Mesothelial cell of epicardium (in vitro differentiated cells): Measurements from ENCODE around the gene PRIMPOL. TPM values are rescaled to one million over a fixed set of nuclear protein-coding genes. Genes with fewer than 3 reads are reported as not detected.
"Not testable (repeated sequence)": the region's sequence is repeated elsewhere in the genome, so short reads cannot be mapped to it uniquely, and the experiment has no call there.

Experiments used
- DNase-seq, 2 experiments: peaks; one replicate each; pipeline ENCODE4 v3.0.0; 2021; ENCODE audit warnings: low spot score in 2 of 2; ENCODE audit not compliant: unreplicated experiment in 2 of 2
- H3K27ac Mint-ChIP-seq: 2 replicates; pipeline ENCODE4 v1.8.0; 2021; ENCODE audit warnings: mixed read lengths
- H3K27me3 Mint-ChIP-seq: 2 replicates; pipeline ENCODE4 v1.8.0; 2021; ENCODE audit warnings: low read depth, mixed read lengths
- H3K36me3 Mint-ChIP-seq: 2 replicates; pipeline ENCODE4 v1.8.0; 2021; ENCODE audit warnings: mixed read lengths
- H3K4me1 Mint-ChIP-seq: 2 replicates; pipeline ENCODE4 v1.8.0; 2021; ENCODE audit warnings: mixed read lengths
- H3K4me3 Mint-ChIP-seq: 2 replicates; pipeline ENCODE4 v1.8.0; 2021; ENCODE audit warnings: mild to moderate bottlenecking, moderate library complexity, mixed read lengths
- H3K9me3 Mint-ChIP-seq: 2 replicates; pipeline ENCODE4 v1.8.0; 2021; ENCODE audit warnings: mixed read lengths
- total RNA-seq: library from RNA; stranded (reverse); gene quantifications from 3 replicates; pipeline ENCODE4 v1.2.1, GENCODE V29; 2021
- TF ChIP-seq, protein P1 (sequence below): fragments of 200-600 bp; sonication (generic); IDR thresholded peaks from one replicate; pipeline ENCODE4 v1.5.0; 2021; ENCODE audit warnings: antibody characterized with exemption; ENCODE audit not compliant: unreplicated experiment

Gene PRIMPOL, protein sequence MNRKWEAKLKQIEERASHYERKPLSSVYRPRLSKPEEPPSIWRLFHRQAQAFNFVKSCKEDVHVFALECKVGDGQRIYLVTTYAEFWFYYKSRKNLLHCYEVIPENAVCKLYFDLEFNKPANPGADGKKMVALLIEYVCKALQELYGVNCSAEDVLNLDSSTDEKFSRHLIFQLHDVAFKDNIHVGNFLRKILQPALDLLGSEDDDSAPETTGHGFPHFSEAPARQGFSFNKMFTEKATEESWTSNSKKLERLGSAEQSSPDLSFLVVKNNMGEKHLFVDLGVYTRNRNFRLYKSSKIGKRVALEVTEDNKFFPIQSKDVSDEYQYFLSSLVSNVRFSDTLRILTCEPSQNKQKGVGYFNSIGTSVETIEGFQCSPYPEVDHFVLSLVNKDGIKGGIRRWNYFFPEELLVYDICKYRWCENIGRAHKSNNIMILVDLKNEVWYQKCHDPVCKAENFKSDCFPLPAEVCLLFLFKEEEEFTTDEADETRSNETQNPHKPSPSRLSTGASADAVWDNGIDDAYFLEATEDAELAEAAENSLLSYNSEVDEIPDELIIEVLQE
- total RNA-seq, result 20.7 to 22.3 TPM (median 20.9 TPM) in 3 replicates

DNA sequence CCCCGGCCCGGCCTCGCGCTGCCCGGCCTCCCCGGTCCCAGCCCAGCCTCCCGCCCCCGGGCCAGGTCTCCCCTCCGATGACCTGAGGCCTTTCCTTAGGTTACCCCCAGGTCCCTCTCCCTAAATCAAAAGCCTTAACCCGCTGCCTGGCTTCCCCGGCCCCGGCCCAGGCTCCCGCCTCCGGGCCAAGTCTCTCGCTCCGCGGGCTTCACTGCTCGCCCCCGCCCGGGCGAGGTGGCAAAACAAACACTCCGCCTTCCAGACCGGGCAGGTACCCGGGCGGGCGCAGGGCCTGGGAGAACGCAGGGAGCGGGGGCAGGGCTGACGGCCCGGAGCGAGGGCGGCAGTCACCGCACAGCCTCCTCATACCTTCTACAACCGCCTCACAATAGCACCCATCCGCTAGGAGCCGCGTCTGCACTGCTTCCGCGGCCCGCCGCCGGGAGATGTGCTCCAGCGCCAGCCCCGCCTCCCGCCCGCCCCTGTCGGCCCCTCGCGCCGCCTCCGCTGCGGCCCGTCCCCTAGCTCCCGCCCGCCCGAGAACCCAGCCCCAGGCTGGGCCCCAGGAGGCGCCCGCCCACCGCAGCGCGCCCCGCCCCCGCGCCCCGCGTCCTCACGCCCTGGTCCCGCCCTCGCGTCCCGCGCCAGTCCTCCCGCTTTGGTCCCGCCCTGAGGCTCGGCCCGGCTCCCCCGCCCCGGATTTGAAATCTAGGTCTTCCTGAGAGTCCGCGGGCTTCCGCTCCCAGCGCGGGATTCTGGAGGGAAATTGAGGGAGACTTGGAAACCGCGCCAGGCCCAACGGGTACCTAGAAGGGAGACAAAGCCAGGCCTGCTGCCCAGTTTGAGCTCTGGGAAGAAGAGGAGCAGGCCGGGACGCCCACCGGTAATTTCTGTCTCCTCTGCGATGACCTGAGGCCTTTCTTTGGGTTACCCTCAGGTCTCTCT is at the start of gene PRIMPOL, which contains the start of gene CASP3:
Gene PRIMPOL, plus strand, starts transcription at position 713 of the 945 bp plus-strand sequence. CDS start 7,403 bp downstream, outside the sequence.
Gene CASP3, minus strand, starts transcription at position 422 of the 945 bp plus-strand sequence. CDS start 10,994 bp downstream, outside the sequence.
- Mint-ChIP-seq H3K4me1 (peaks cover 38% of the 10 kb centered on the region), H3K4me3 (peak within 1 kb of the TSS; percentile 91), H3K27ac (peak within 1 kb of the TSS; percentile 94), H3K9me3 (no peaks in the 10 kb centered on the region), H3K27me3 (no peaks in the 10 kb centered on the region), H3K36me3 (peaks cover 3% of the 10 kb centered on the region)
- TF ChIP-seq, protein P1, sequence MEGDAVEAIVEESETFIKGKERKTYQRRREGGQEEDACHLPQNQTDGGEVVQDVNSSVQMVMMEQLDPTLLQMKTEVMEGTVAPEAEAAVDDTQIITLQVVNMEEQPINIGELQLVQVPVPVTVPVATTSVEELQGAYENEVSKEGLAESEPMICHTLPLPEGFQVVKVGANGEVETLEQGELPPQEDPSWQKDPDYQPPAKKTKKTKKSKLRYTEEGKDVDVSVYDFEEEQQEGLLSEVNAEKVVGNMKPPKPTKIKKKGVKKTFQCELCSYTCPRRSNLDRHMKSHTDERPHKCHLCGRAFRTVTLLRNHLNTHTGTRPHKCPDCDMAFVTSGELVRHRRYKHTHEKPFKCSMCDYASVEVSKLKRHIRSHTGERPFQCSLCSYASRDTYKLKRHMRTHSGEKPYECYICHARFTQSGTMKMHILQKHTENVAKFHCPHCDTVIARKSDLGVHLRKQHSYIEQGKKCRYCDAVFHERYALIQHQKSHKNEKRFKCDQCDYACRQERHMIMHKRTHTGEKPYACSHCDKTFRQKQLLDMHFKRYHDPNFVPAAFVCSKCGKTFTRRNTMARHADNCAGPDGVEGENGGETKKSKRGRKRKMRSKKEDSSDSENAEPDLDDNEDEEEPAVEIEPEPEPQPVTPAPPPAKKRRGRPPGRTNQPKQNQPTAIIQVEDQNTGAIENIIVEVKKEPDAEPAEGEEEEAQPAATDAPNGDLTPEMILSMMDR, result no peak
- DNase-seq, result peak; percentile 94 to 96

DNA sequence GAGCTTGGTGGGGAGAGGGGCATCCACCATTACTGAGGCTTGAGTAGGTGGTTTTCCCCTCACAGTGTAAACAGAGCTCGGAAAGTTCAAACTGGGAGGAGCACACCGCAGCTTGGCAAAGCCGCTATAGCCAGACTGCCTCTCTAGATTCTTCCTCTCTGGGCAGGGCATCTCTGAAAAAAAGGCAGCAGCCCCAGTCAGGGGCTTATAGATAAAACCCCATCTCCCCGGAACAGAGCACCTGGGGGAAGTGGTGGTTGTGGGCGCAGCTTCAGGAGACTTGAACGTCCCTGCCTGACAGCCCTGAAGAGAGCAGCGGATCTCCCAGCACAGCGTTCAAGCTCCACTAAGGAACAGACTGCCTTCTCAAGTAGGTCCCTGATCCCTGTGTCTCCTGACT is 48.6 kb upstream of the PRIMPOL start:
- peaks cover 35% of the 10 kb centered on the region for H3K9me3 Mint-ChIP-seq
- H3K4me1 Mint-ChIP-seq, DNase-seq, H3K36me3 Mint-ChIP-seq, H3K27me3 Mint-ChIP-seq, H3K27ac Mint-ChIP-seq, H3K4me3 Mint-ChIP-seq: not testable (repeated sequence)

DNA sequence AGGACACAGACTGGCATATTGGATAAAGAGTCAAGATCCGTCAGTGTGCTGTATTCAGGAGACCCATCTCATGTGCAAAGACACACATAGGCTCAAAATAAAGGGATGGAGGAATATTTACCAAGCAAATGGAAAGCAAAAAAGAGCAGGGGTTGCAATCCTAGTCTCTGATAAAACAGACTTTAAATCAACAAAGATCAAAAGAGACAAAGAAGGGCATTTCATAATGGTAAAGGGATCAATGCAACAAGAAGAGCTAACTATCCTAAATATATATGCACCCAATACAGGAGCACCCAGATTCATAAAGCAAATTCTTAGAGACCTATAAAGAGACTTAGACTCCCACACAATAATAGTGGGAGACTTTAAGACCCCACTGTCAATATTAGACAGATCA is 46.7 kb upstream of the PRIMPOL start:
- not testable (repeated sequence) for H3K36me3 Mint-ChIP-seq, H3K27me3 Mint-ChIP-seq, DNase-seq, H3K4me3 Mint-ChIP-seq, H3K4me1 Mint-ChIP-seq, H3K27ac Mint-ChIP-seq
- peaks cover 45% of the 10 kb centered on the region for H3K9me3 Mint-ChIP-seq

DNA sequence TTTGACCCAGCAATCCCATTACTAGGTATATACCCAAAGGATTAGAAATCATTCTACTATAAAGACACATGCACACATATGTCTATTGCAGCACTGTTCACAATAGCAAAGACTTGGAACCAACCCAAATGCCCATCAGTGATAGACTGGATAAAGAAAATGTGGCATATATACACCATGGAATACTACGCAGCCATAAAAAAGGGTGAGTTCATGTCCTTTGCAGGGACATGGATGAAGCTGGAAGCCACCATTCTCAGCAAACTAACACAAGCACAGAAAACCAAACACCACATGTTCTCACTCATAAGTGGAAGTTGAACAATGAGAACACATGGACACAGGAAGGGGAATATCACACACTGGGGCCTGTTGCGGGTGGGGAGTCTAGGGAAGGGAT is 42.1 kb upstream of the PRIMPOL start:
- H3K9me3 Mint-ChIP-seq, result peaks cover 40% of the 10 kb centered on the region
- H3K27ac Mint-ChIP-seq, H3K36me3 Mint-ChIP-seq: not testable (repeated sequence)

GRCh38 chr4:184612074-184612473 is 37.5 kb upstream of the PRIMPOL start:
- TF ChIP-seq, protein P1, result no peak
- H3K9me3 Mint-ChIP-seq, result peaks cover 19% of the 10 kb centered on the region
- H3K36me3 Mint-ChIP-seq, result peaks cover 4% of the 10 kb centered on the region
- no peaks in the 10 kb centered on the region for H3K27me3 Mint-ChIP-seq
- no peak overlapping the region for H3K27ac Mint-ChIP-seq
- DNase-seq, result no peak
- H3K4me1 Mint-ChIP-seq, result no peaks in the 10 kb centered on the region
- no peak overlapping the region for H3K4me3 Mint-ChIP-seq

More for the DNA sequence above, 42.1 kb upstream of the PRIMPOL start:
- H3K4me1 Mint-ChIP-seq, H3K27me3 Mint-ChIP-seq, H3K4me3 Mint-ChIP-seq, DNase-seq: not testable (repeated sequence)

- Mint-ChIP-seq H3K27me3 (no peaks in the 10 kb centered on the region), H3K9me3 (peaks cover 24% of the 10 kb centered on the region), H3K36me3 (peaks cover 4% of the 10 kb centered on the region), H3K27ac (no peak overlapping the region), H3K4me1 (no peaks in the 10 kb centered on the region), H3K4me3 (no peak overlapping the region)
- TF ChIP-seq, protein P1, result no peak
- no peak for DNase-seq
Observed at GRCh38 chr4:184613405-184613804, 36.1 kb upstream of the PRIMPOL start.
